IMR-90 (cell line): ENCODE results near the gene SELENOO. TPM values are rescaled to one million over a fixed set of nuclear protein-coding genes. Genes with fewer than 3 reads are reported as not detected.

Experiments used
- ATAC-seq: fragments of 200-7000 bp; cut with Tn5 transposase; 2 replicates; pipeline ENCODE4 v1.9.1; 2020; ENCODE audit warnings: low read depth, mild to moderate bottlenecking, moderate library complexity
- BruUV-seq: library from RNA; stranded (reverse); fragments of 400-500 nt; replicated peaks from 2 replicates; lab custom pipeline; 2021; lab: Mats Ljungman, UMichigan
- CTCF ChIA-PET: fragments of 300-600 bp; formaldehyde crosslinking; extraction: SDS; loops from one replicate; lab custom pipeline; 2021; ENCODE audit warnings: antibody characterized with exemption; lab: Yijun Ruan, JAX
- POLR2A ChIA-PET: fragments of 300-600 bp; sonication (Branson Sonifier 250); formaldehyde crosslinking; loops from one replicate; lab custom pipeline; 2022; ENCODE audit warnings: antibody characterized with exemption; ENCODE audit not compliant: unreplicated experiment; lab: Charles Lee
- DNase-seq: peaks from one replicate; pipeline ENCODE4 v3.0.0; 2013
- H2AFZ ChIP-seq: replicated peaks from 2 replicates; pipeline ENCODE3; 2013; ENCODE audit warnings: low read length, mild to moderate bottlenecking; ENCODE audit not compliant: poor library complexity
- H2AK5ac ChIP-seq: 2 replicates; pipeline ENCODE4 v1.6.1; 2013; ENCODE audit warnings: low read depth, low read length, inconsistent platforms
- H2AK9ac ChIP-seq: replicated peaks from 2 replicates; pipeline ENCODE3; 2013; ENCODE audit warnings: mild to moderate bottlenecking, low read depth, low read length, moderate library complexity; ENCODE audit not compliant: poor library complexity
- H2BK120ac ChIP-seq: 2 replicates; pipeline ENCODE4 v1.6.1; 2013; ENCODE audit warnings: low read depth, low read length, inconsistent platforms
- H2BK15ac ChIP-seq: 3 replicates; pipeline ENCODE4 v1.6.1; 2013; ENCODE audit warnings: low read depth, low read length, inconsistent platforms
- H2BK20ac ChIP-seq: 2 replicates; pipeline ENCODE4 v1.6.1; 2013; ENCODE audit warnings: low read depth, mild to moderate bottlenecking, inconsistent platforms, low read length, moderate library complexity
- H2BK5ac ChIP-seq: 2 replicates; pipeline ENCODE4 v1.6.1; 2013; ENCODE audit warnings: mild to moderate bottlenecking, low read depth, low read length, inconsistent platforms; ENCODE audit not compliant: poor library complexity, severe bottlenecking
- H3K14ac ChIP-seq: replicated peaks from 2 replicates; pipeline ENCODE4 v1.6.1; 2013; ENCODE audit warnings: low read depth, low read length, inconsistent platforms
- H3K18ac ChIP-seq: 2 replicates; pipeline ENCODE4 v1.6.1; 2013; ENCODE audit warnings: low read depth, low read length, control low read depth
- H3K23ac ChIP-seq: 2 replicates; pipeline ENCODE4 v1.6.1; 2013; ENCODE audit warnings: low read depth, low read length, inconsistent platforms
- H3K27ac ChIP-seq: 2 replicates; pipeline ENCODE4 v1.5.1; 2013; ENCODE audit warnings: mild to moderate bottlenecking, control low read depth, low read length; ENCODE audit not compliant: insufficient read depth
- H3K27me3 ChIP-seq: 2 replicates; pipeline ENCODE4 v1.6.1; 2013; ENCODE audit warnings: low read length; ENCODE audit not compliant: control insufficient read depth, insufficient read depth
- H3K36me3 ChIP-seq: 2 replicates; pipeline ENCODE4 v1.6.1; 2013; ENCODE audit warnings: low read length, mixed read lengths; ENCODE audit not compliant: control insufficient read depth, insufficient read depth
- H3K4ac ChIP-seq: 2 replicates; pipeline ENCODE4 v1.6.1; 2013; ENCODE audit warnings: low read depth, low read length, inconsistent platforms
- H3K4me1 ChIP-seq: 2 replicates; pipeline ENCODE4 v1.6.1; 2013; ENCODE audit warnings: low read length, mixed read lengths; ENCODE audit not compliant: control insufficient read depth, insufficient read depth
- H3K4me2 ChIP-seq: 2 replicates; pipeline ENCODE4 v1.6.1; 2013; ENCODE audit warnings: low read depth, mild to moderate bottlenecking, control low read depth, low read length, moderate library complexity
- H3K4me3 ChIP-seq: 2 replicates; pipeline ENCODE4 v1.5.1; 2013; ENCODE audit warnings: low read depth, mild to moderate bottlenecking, control low read depth, low read length, moderate library complexity; ENCODE audit not compliant: insufficient read depth
- H3K56ac ChIP-seq: 2 replicates; pipeline ENCODE4 v1.6.1; 2013; ENCODE audit warnings: low read length, inconsistent platforms; ENCODE audit not compliant: insufficient read depth; ENCODE audit errors: extremely low read depth
- H3K79me1 ChIP-seq, 2 experiments: 2 replicates each; pipeline ENCODE4 v1.6.1; 2013; ENCODE audit warnings: low read length in 2 of 2, inconsistent platforms in 1 of 2, low read depth in 1 of 2
- H3K9ac ChIP-seq: 2 replicates; pipeline ENCODE4 v1.6.1; 2013; ENCODE audit warnings: low read depth, low read length, control low read depth
- H3K9me1 ChIP-seq: 2 replicates; pipeline ENCODE4 v1.6.1; 2013; ENCODE audit warnings: low read length, inconsistent platforms; ENCODE audit not compliant: insufficient read depth
- H3K9me3 ChIP-seq: 2 replicates; pipeline ENCODE4 v1.6.1; 2013; ENCODE audit warnings: low read length; ENCODE audit not compliant: control insufficient read depth, insufficient read depth
- H4K20me1 ChIP-seq: 2 replicates; pipeline ENCODE4 v1.6.1; 2013; ENCODE audit warnings: low read length, inconsistent platforms; ENCODE audit not compliant: insufficient read depth
- H4K5ac ChIP-seq: 2 replicates; pipeline ENCODE4 v1.6.1; 2013; ENCODE audit warnings: mild to moderate bottlenecking, low read depth, low read length, control low read depth
- H4K8ac ChIP-seq, 2 experiments: 2 replicates each; pipeline ENCODE4 v1.6.1; 2013; ENCODE audit warnings: low read depth in 2 of 2, low read length in 2 of 2, control low read depth in 1 of 2, inconsistent platforms in 1 of 2
- H4K91ac ChIP-seq: 2 replicates; pipeline ENCODE4 v1.6.1; 2013; ENCODE audit warnings: low read depth, low read length, inconsistent platforms; ENCODE audit not compliant: insufficient read depth
- CEBPB ChIP-seq: IDR thresholded peaks from 2 replicates; pipeline ENCODE4 v1.6.1; 2012; ENCODE audit warnings: low read depth, low read length, improper control_type of control experiment
- CHD1 ChIP-seq: IDR thresholded peaks from 2 replicates; pipeline ENCODE4 v1.6.1; 2012; ENCODE audit warnings: low read depth, low read length, improper control_type of control experiment
- CTCF ChIP-seq: conservative IDR thresholded peaks from 2 replicates; pipeline ENCODE4 v1.5.1; 2012; ENCODE audit warnings: mild to moderate bottlenecking, low read depth, low read length, improper control_type of control experiment
- ELK1 ChIP-seq: fragments of 150-350 bp; IDR thresholded peaks from 2 replicates; pipeline ENCODE4 v1.6.1; 2016; ENCODE audit warnings: low read depth, mild to moderate bottlenecking, low read length, moderate library complexity, borderline replicate concordance
- MAFK ChIP-seq: IDR thresholded peaks from 2 replicates; pipeline ENCODE4 v1.6.1; 2012; ENCODE audit warnings: low read depth, low read length, improper control_type of control experiment
- MAZ ChIP-seq: IDR thresholded peaks from 2 replicates; pipeline ENCODE4 v1.6.1; 2012; ENCODE audit warnings: low read depth, mild to moderate bottlenecking, low read length, improper control_type of control experiment, moderate library complexity, borderline replicate concordance
- POLR2A ChIP-seq: IDR thresholded peaks from 2 replicates; pipeline ENCODE4 v1.6.1; 2012; ENCODE audit warnings: mild to moderate bottlenecking, low read depth, low read length
- SMC3 ChIP-seq: fragments of 150-350 bp; IDR thresholded peaks from 2 replicates; pipeline ENCODE4 v1.6.1; 2016; ENCODE audit warnings: low read depth, mild to moderate bottlenecking, antibody characterized with exemption, low read length, moderate library complexity
- WGBS, 2 experiments: methylation state at CpG; one replicate each; pipeline versions ENCODE4 v1.1.5 to v1.1.7; 2013; ENCODE audit warnings: missing lambda C conversion rate in 2 of 2; ENCODE audit not compliant: insufficient read length in 1 of 2; ENCODE audit errors: extremely low coverage in 2 of 2; 5-methylcytosine and 5-hydroxymethylcytosine counted together
- dilution Hi-C: fragments of 300-500 bp; cut with HindIII; formaldehyde crosslinking; loops from one replicate; pipeline ENCODE4 v1.14.3; 2018; ENCODE audit warnings: low sequenced_read_pairs; ENCODE audit not compliant: unreplicated experiment
- in situ Hi-C: fragments of 300-500 bp; cut with MboI; formaldehyde crosslinking; loops from 3 replicates; pipeline ENCODE4 v1.14.3; 2019; ENCODE audit warnings: low sequenced_read_pairs, inconsistent platforms, mixed read lengths
- intact Hi-C: fragments of 100-400 bp; cut with micrococcal nuclease; formaldehyde crosslinking; loops from 2 replicates; pipeline ENCODE4 v1.10.0; 2022
- polyA plus RNA-seq, 3 experiments: library from polyadenylated mRNA; depleted of rRNA; stranded (reverse); fragments of >200 nt; gene quantifications; 2 replicates each; pipeline ENCODE4 v1.2.3, GENCODE V29; 2012; ENCODE audit warnings: low replicate concordance in 1 of 3
- total RNA-seq: library from RNA; depleted of rRNA; stranded (reverse); fragments of >200 nt; gene quantifications from 2 replicates; pipeline ENCODE4 v1.2.3, GENCODE V29; 2012

The SELENOO gene
- total and polyA plus RNA-seq, 2 of the 4 experiments (the other 2 are of a cell fraction) = 10.4 to 21.4 TPM

- intact Hi-C loops (loop anchor here (1.0 kb wide), 1 partner anchor 40 kb away; no protein-coding TSS in a partner anchor), dilution Hi-C loops (no loop called here), in situ Hi-C loops (no loop called here)
- no peak for TF ChIP-seq SMC3
- no peak for TF ChIP-seq CEBPB
- TF ChIP-seq CHD1 = no peak
- no peak for TF ChIP-seq CTCF
- TF ChIP-seq MAFK = no peak
- no peak for TF ChIP-seq MAZ
- TF ChIP-seq POLR2A = no peak
- no peak for TF ChIP-seq ELK1
- peak overlapping the region; percentile 67 for H3K4ac ChIP-seq
- peak overlapping the region; percentile 37 for H3K9ac ChIP-seq
- H2AFZ ChIP-seq = peak overlapping the region; percentile 75
- H3K23ac ChIP-seq = peak overlapping the region; percentile 95; the same call in 1 of the 2 replicates
- no peaks in the 10 kb centered on the region for H3K9me3 ChIP-seq
- H3K36me3 ChIP-seq = peaks cover 4% of the 10 kb centered on the region; the same call in 1 of the 2 replicates
- peaks cover 14 to 52% of the 10 kb centered on the region in 2 experiments for H3K79me1 ChIP-seq
- H2BK120ac ChIP-seq = no peak overlapping the region
- H2AK9ac ChIP-seq = peak overlapping the region; percentile 90
- ATAC-seq (no peak), DNase-seq (peak; percentile 25)
- peak overlapping the region; percentile 29 to 42; a peak in 3 of 4 replicates for H4K8ac ChIP-seq
- peak overlapping the region; percentile 91 for H3K14ac ChIP-seq
- H3K27me3 ChIP-seq = no peaks in the 10 kb centered on the region
- peaks cover 28% of the 10 kb centered on the region for H4K20me1 ChIP-seq
- no TSS peak for BruUV-seq
- peaks cover 7% of the 10 kb centered on the region for H3K9me1 ChIP-seq
- no peak overlapping the region for H2BK20ac ChIP-seq
- POLR2A ChIA-PET = no interaction called here
- H3K56ac ChIP-seq = no peak overlapping the region
- peaks cover 25% of the 10 kb centered on the region for H3K4me1 ChIP-seq
- CTCF ChIA-PET = no interaction called here
- peak overlapping the region; percentile 59 for H3K4me3 ChIP-seq
- no peak overlapping the region; the same call in 1 of the 2 replicates for H3K18ac ChIP-seq
- H4K91ac ChIP-seq = no peak overlapping the region
- H2AK5ac ChIP-seq = peak overlapping the region; percentile 58
- peak overlapping the region; percentile 63; the same call in 1 of the 2 replicates for H3K27ac ChIP-seq
- H4K5ac ChIP-seq = no peak overlapping the region; the same call in 1 of the 2 replicates
- 21% methylated on average over 9 of the region's 26 CpGs; no CpG with 5 or more reads in 1 of the 2 experiments for WGBS, 2 experiments
- peak overlapping the region; percentile 89 for H3K4me2 ChIP-seq
- H2BK15ac ChIP-seq = no peak overlapping the region
- no peak overlapping the region for H2BK5ac ChIP-seq
Measured at GRCh38 chr22:50186761-50187523, 13.9 kb upstream of the SELENOO start.
